Right atrium auricular region (tissue), 2 donors: ENCODE results near the gene NRXN3. TPM values are rescaled to one million over a fixed set of nuclear protein-coding genes. Genes with fewer than 3 reads are reported as not detected.

Experiments used
- DNase-seq: peaks from one replicate; pipeline ENCODE4 v3.0.0-alpha.2; 2019; ENCODE audit warnings: low spot score
- H3K27ac ChIP-seq, 2 donors: fragments of 200-600 bp; sonication (generic); 1 replicate in 1 of 2; 2 replicates in 1 of 2; pipeline ENCODE4 v1.5.1; 2016 to 2019
- H3K27me3 ChIP-seq, 2 donors: fragments of 200-600 bp; sonication (generic); one replicate each; pipeline versions ENCODE4 v1.5.1 to v1.6.0; 2017 to 2019
- H3K36me3 ChIP-seq: fragments of 200-600 bp; sonication (generic); one replicate; pipeline ENCODE4 v1.5.1; 2016
- H3K4me1 ChIP-seq, 2 donors: fragments of 200-600 bp; sonication (generic); one replicate each; pipeline versions ENCODE4 v1.5.1 to v1.6.0; 2017 to 2019
- H3K4me3 ChIP-seq, 2 donors: fragments of 200-600 bp; sonication (generic); 1 replicate in 1 of 2; 2 replicates in 1 of 2; pipeline ENCODE4 v1.5.1; 2017 to 2019; ENCODE audit warnings: mild to moderate bottlenecking in 1 of 2, moderate library complexity in 1 of 2
- H3K9me3 ChIP-seq, 2 donors: fragments of 200-600 bp; sonication (generic); one replicate each; pipeline ENCODE4 v1.5.1; 2019
- total RNA-seq, 2 donors: library from RNA; depleted of rRNA; stranded (reverse); fragments of >200 nt; gene quantifications; one replicate each; pipeline ENCODE4 v1.1.0, GENCODE V29; 2016
- TF ChIP-seq, protein P1 (sequence below), 2 donors: fragments of 200-600 bp; sonication (generic); IDR thresholded peaks; one replicate each; pipeline ENCODE4 v1.5.1; 2019; ENCODE audit warnings: antibody characterized with exemption in 2 of 2

The NRXN3 gene
- total RNA-seq, 2 donors from 2014 or later: 2.0 to 2.3 TPM

DNA sequence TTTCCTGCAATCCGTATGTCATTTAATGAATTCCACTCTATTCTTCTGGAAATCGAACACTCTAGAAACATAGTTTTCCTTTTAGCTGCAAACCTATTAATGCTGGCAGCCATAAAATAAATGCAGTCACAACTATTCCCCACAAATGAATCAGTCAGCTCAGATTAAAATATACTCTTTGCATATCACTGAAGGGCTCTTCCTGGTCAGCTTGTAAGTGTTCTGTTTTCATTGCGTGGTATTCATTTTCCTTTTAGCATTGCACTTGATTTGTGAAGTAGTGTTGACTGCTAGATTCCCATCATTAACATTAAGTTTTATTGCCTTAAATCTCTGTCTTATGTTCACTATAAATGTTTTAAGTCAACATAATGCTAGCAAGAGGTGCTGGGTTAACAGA is 1355.2 kb downstream of the NRXN3 start:
- TF ChIP-seq, protein P1, sequence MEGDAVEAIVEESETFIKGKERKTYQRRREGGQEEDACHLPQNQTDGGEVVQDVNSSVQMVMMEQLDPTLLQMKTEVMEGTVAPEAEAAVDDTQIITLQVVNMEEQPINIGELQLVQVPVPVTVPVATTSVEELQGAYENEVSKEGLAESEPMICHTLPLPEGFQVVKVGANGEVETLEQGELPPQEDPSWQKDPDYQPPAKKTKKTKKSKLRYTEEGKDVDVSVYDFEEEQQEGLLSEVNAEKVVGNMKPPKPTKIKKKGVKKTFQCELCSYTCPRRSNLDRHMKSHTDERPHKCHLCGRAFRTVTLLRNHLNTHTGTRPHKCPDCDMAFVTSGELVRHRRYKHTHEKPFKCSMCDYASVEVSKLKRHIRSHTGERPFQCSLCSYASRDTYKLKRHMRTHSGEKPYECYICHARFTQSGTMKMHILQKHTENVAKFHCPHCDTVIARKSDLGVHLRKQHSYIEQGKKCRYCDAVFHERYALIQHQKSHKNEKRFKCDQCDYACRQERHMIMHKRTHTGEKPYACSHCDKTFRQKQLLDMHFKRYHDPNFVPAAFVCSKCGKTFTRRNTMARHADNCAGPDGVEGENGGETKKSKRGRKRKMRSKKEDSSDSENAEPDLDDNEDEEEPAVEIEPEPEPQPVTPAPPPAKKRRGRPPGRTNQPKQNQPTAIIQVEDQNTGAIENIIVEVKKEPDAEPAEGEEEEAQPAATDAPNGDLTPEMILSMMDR (IDR thresholded peaks at IDR 0.05): no peak
- no peak for DNase-seq
- no peaks in the 10 kb centered on the region for H3K27me3 ChIP-seq
- no peaks in the 10 kb centered on the region for H3K4me1 ChIP-seq
- H3K36me3 ChIP-seq: no peaks in the 10 kb centered on the region
- H3K4me3 ChIP-seq: no peak overlapping the region
- no peaks in the 10 kb centered on the region for H3K9me3 ChIP-seq
- no peak overlapping the region for H3K27ac ChIP-seq

DNA sequence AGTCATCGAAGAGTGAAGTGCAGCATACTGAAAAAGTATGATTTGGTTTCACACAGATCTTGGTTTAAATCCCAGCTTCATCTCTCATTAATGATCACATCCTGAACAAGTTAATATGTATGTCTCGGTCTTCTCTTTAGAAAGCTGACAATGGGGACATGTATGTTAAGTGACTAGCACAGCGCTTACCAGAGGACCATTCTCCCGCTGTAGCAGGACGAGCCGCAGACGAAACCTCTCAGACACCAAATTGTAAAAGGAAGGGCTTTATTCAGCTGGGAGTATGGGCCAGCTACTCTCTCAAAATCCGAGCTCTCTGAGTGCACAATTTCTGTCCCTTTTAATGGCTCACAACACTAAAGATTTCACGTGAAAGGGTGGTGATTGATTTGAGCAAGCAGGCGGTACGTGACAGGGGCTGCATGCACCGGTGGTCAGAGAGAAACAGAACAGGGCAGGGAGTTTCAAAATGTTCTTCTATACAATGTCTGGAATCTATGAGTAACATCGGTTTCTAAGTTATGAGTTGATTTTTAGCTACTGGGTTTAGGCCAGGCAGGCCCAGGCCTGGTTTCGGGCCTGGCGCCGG is 1358.7 kb downstream of the NRXN3 start:
- no peaks in the 10 kb centered on the region for H3K27me3 ChIP-seq
- H3K36me3 ChIP-seq: no peaks in the 10 kb centered on the region
- TF ChIP-seq, protein P1 (IDR thresholded peaks at IDR 0.05): no peak
- H3K27ac ChIP-seq: no peak overlapping the region
- H3K4me1 ChIP-seq: no peaks in the 10 kb centered on the region
- H3K4me3 ChIP-seq: no peak overlapping the region
- DNase-seq: no peak
- H3K9me3 ChIP-seq: no peaks in the 10 kb centered on the region

DNA sequence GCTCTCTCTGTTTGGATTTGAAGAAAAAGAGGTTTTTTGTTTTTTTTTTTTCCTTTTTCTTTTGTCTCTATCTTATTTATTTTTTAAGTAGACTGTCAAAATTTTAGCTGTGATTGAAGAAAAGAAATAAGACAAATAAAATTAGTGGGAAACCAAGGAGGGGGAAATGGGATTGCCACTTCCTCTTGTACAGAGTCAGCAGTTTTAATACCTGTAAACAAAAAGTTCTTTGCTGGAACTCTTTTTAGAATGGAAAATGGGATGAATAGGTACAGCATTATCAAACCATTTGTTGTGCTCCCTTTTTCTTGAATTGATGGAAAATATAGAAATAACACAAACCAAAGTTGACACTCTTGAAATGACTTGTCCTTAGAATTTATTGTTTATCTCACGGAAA is 1360.4 kb downstream of the NRXN3 start:
- Histone ChIP-seq H3K27ac (no peak overlapping the region), H3K36me3 (no peaks in the 10 kb centered on the region), H3K4me1 (no peaks in the 10 kb centered on the region), H3K4me3 (no peak overlapping the region), H3K9me3 (no peaks in the 10 kb centered on the region), H3K27me3 (no peaks in the 10 kb centered on the region)
- no peak for DNase-seq
- TF ChIP-seq, protein P1 (IDR thresholded peaks at IDR 0.05): no peak

DNA sequence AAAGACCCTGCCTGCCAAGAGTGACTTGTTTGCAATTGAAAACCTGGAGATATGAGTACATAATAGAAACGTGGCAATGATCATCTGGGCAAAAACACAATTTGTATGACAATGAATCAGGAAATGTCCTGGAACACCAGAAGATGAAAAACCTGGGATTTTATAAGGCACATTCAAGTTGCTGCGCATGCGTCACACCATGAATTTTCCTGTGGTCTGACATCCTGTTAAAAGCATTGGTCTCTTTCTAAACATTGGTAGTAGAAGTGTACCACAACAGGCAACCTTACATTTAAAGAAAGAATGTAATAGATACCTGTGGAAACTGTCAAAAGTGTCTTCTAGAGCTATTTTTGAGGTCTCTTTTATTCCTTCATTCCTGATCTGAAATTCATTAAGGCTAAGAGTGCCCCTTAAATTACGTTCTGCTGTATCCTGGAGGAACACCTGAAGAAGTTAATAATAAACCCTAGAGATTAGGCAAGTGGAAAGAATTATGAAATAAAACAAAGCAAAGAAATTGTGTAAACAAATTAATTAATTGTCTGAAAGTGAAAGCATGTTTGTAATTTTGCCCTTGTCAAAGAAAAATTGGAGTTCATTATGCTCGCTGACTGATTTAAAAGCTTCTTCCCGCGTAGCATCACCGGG is 1364.7 kb downstream of the NRXN3 start:
- no peak for DNase-seq
- H3K9me3 ChIP-seq: no peaks in the 10 kb centered on the region
- TF ChIP-seq, protein P1 (IDR thresholded peaks at IDR 0.05): no peak
- H3K27me3 ChIP-seq: no peaks in the 10 kb centered on the region
- no peak overlapping the region for H3K27ac ChIP-seq
- no peaks in the 10 kb centered on the region for H3K36me3 ChIP-seq
- no peak overlapping the region for H3K4me3 ChIP-seq
- no peaks in the 10 kb centered on the region for H3K4me1 ChIP-seq

DNA sequence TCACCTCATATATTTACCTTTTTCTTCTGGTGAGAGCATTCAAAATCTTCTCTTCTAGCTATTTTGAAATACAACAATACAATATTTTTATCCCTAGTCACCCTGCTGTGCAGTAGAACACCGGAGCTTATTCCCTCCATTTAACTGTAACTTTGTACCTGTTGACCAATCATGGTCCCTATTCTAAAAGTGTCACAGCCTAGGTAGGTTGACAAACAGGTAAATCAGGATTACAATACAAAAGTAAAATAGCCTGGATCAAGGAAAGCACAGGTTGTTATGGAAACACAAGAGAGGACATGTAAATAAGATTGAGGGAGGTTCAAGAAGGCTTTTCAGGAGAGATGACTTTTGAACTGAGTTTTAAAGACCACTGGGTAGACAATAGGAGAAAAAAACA is 1370.2 kb downstream of the NRXN3 start:
- Histone ChIP-seq H3K27me3 (no peaks in the 10 kb centered on the region), H3K4me1 (peaks cover 0 to 7% of the 10 kb centered on the region in 2 donors), H3K4me3 (no peak overlapping the region), H3K36me3 (no peaks in the 10 kb centered on the region), H3K9me3 (no peaks in the 10 kb centered on the region), H3K27ac (no peak overlapping the region)
- TF ChIP-seq, protein P1 (IDR thresholded peaks at IDR 0.05): no peak
- no peak for DNase-seq

DNA sequence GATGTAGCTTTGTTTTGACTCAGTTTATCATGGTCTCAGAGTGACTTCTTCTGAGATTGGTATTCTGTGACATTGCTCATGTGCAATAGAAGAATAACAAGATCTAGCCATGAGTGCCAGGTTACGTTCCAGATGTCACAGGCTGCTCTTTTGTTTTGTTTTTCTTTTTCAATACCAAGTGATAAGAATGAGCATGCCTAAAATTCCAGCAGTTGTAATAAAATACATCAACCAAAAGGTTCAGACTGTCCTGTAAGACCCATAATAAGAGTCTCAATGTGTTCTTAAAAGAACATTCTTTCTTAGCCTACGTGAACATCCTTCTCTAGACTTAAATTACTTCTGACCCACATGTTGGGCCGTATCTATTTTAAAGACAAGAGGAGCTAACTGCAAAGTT is 1371.9 kb downstream of the NRXN3 start:
- H3K4me1 ChIP-seq: peaks cover 0 to 7% of the 10 kb centered on the region in 2 donors
- no peak overlapping the region for H3K4me3 ChIP-seq
- TF ChIP-seq, protein P1 (IDR thresholded peaks at IDR 0.05): no peak
- H3K9me3 ChIP-seq: no peaks in the 10 kb centered on the region
- no peaks in the 10 kb centered on the region for H3K27me3 ChIP-seq
- no peak for DNase-seq
- no peaks in the 10 kb centered on the region for H3K36me3 ChIP-seq
- H3K27ac ChIP-seq: no peak overlapping the region
